Hepatocyte (in vitro differentiated cells): ENCODE measurements around the gene GOLGA3. TPM values are rescaled to one million over a fixed set of nuclear protein-coding genes. Genes with fewer than 3 reads are reported as not detected.

Experiments used
- DNase-seq: peaks from one replicate; pipeline ENCODE4 v3.0.0-alpha.2; 2016; ENCODE audit warnings: low spot score
- H2AFZ ChIP-seq: fragments of 200-600 bp; sonication (generic); 2 replicates; pipeline ENCODE4 v1.6.0; 2016; ENCODE audit warnings: antibody characterized with exemption, mild to moderate bottlenecking
- H3K27ac ChIP-seq: fragments of 200-600 bp; sonication (generic); 2 replicates; pipeline ENCODE4 v1.5.1; 2016; ENCODE audit warnings: mild to moderate bottlenecking
- H3K27me3 ChIP-seq: fragments of 200-600 bp; sonication (generic); 2 replicates; pipeline ENCODE4 v1.6.1; 2016
- H3K36me3 ChIP-seq: fragments of 200-600 bp; sonication (generic); replicated peaks from 2 replicates; pipeline ENCODE4 v1.5.1; 2016; ENCODE audit warnings: low read depth; ENCODE audit not compliant: insufficient read depth
- H3K4me1 ChIP-seq: fragments of 200-600 bp; sonication (generic); 2 replicates; pipeline ENCODE4 v1.5.1; 2016; ENCODE audit warnings: mild to moderate bottlenecking, moderate library complexity; ENCODE audit not compliant: insufficient read depth
- H3K4me2 ChIP-seq: fragments of 200-600 bp; sonication (generic); 2 replicates; pipeline ENCODE4 v1.6.0; 2016
- H3K4me3 ChIP-seq: fragments of 200-600 bp; sonication (generic); 2 replicates; pipeline ENCODE4 v1.5.1; 2016; ENCODE audit warnings: mild to moderate bottlenecking
- H3K79me2 ChIP-seq: fragments of 200-600 bp; sonication (generic); 2 replicates; pipeline ENCODE4 v1.6.0; 2017; ENCODE audit warnings: mild to moderate bottlenecking
- H3K9me2 ChIP-seq: fragments of 200-600 bp; sonication (generic); replicated peaks from 2 replicates; pipeline ENCODE4 v1.6.0; 2017; ENCODE audit warnings: mild to moderate bottlenecking; ENCODE audit not compliant: insufficient read depth
- H3K9me3 ChIP-seq: fragments of 200-600 bp; sonication (generic); 2 replicates; pipeline ENCODE4 v1.5.1; 2016; ENCODE audit warnings: low read depth, mild to moderate bottlenecking
- H4K20me1 ChIP-seq: fragments of 200-600 bp; sonication (generic); 2 replicates; pipeline ENCODE4 v1.6.0; 2016; ENCODE audit warnings: mild to moderate bottlenecking; ENCODE audit not compliant: insufficient read depth, poor library complexity, severe bottlenecking
- CTCF ChIP-seq: fragments of 200-600 bp; sonication (generic); IDR thresholded peaks from 2 replicates; pipeline ENCODE4 v1.5.1; 2016; ENCODE audit warnings: antibody characterized with exemption, mild to moderate bottlenecking; ENCODE audit not compliant: poor library complexity
- EZH2 ChIP-seq: fragments of 200-600 bp; sonication (generic); IDR thresholded peaks from 2 replicates; pipeline ENCODE4 v1.6.1; 2016; ENCODE audit warnings: antibody characterized with exemption, mild to moderate bottlenecking, borderline replicate concordance
- EZH2phosphoT487 ChIP-seq: fragments of 200-600 bp; sonication (generic); IDR thresholded peaks from one replicate; pipeline ENCODE4 v1.6.1; 2018; ENCODE audit warnings: antibody characterized with exemption, mild to moderate bottlenecking, low read depth, moderate library complexity; ENCODE audit not compliant: unreplicated experiment, severe bottlenecking
- WGBS: methylation state at CpG from one replicate; pipeline ENCODE4 v1.1.6; 2016; ENCODE audit warnings: low lambda C conversion rate; ENCODE audit errors: missing lambda C conversion rate; 5-methylcytosine and 5-hydroxymethylcytosine counted together
- polyA plus RNA-seq: library from polyadenylated mRNA; unstranded; fragments of >200 nt; fragmentation: Nextera tagmentation; extraction: Ambion mirVana; gene quantifications from 2 replicates; pipeline ENCODE4 v1.2.1, GENCODE V29; 2016
- total RNA-seq: library from RNA; depleted of rRNA; stranded (reverse); fragments of >200 nt; gene quantifications from 2 replicates; pipeline ENCODE4 v1.2.3, GENCODE V29; 2014

GOLGA3 gene
- total and polyA plus RNA-seq, 2 experiments from 2014 or later, result 26.2 to 67.6 TPM

- H3K4me2 ChIP-seq, result no peak overlapping the region
- no peaks in the 10 kb centered on the region for H4K20me1 ChIP-seq
- H2AFZ ChIP-seq, result no peak overlapping the region
- TF ChIP-seq EZH2phosphoT487 (no peak), CTCF (no peak), EZH2 (no peak)
- 93% methylated on average over 25 of the region's 42 CpGs for WGBS
- H3K36me3 ChIP-seq, result no peaks in the 10 kb centered on the region
- no peak overlapping the region for H3K27ac ChIP-seq
- H3K27me3 ChIP-seq, result no peaks in the 10 kb centered on the region
- no peaks in the 10 kb centered on the region for H3K9me2 ChIP-seq
- no peak overlapping the region for H3K4me3 ChIP-seq
- no peak for DNase-seq
- no peaks in the 10 kb centered on the region for H3K9me3 ChIP-seq
- no peaks in the 10 kb centered on the region for H3K79me2 ChIP-seq
- no peaks in the 10 kb centered on the region for H3K4me1 ChIP-seq
Measured at GRCh38 chr12:132835076-132836025, 6.7 kb upstream of the GOLGA3 start.

GRCh38 chr12:132834181-132834711, 5.6 kb upstream of the GOLGA3 start:
- no peaks in the 10 kb centered on the region for H3K9me3 ChIP-seq
- no peak overlapping the region for H2AFZ ChIP-seq
- H3K9me2 ChIP-seq, result no peaks in the 10 kb centered on the region
- no peaks in the 10 kb centered on the region for H3K4me1 ChIP-seq
- H3K27ac ChIP-seq, result no peak overlapping the region
- no peaks in the 10 kb centered on the region for H3K36me3 ChIP-seq
- H3K4me3 ChIP-seq, result no peak overlapping the region
- no peaks in the 10 kb centered on the region for H3K27me3 ChIP-seq
- no peak for TF ChIP-seq EZH2phosphoT487
- no peak for TF ChIP-seq EZH2
- TF ChIP-seq CTCF, result no peak
- whole genome bisulfite sequencing, result 89% methylated on average over 5 of the region's 5 CpGs
- no peak overlapping the region for H3K4me2 ChIP-seq
- DNase-seq, result no peak
- H4K20me1 ChIP-seq, result no peaks in the 10 kb centered on the region
- no peaks in the 10 kb centered on the region for H3K79me2 ChIP-seq

- whole genome bisulfite sequencing, result 95% methylated on average over 8 of the region's 8 CpGs
- Histone ChIP-seq H4K20me1 (no peaks in the 10 kb centered on the region), H2AFZ (no peak overlapping the region), H3K9me3 (no peaks in the 10 kb centered on the region), H3K4me3 (no peak overlapping the region), H3K79me2 (peaks cover under 1% of the 10 kb centered on the region), H3K36me3 (no peaks in the 10 kb centered on the region), H3K4me2 (no peak overlapping the region), H3K27ac (no peak overlapping the region), H3K27me3 (no peaks in the 10 kb centered on the region), H3K9me2 (no peaks in the 10 kb centered on the region), H3K4me1 (no peaks in the 10 kb centered on the region)
- TF ChIP-seq EZH2, result no peak
- no peak for TF ChIP-seq CTCF
- no peak for TF ChIP-seq EZH2phosphoT487
- no peak for DNase-seq
Measured at GRCh38 chr12:132833341-132833740, 4.7 kb upstream of the GOLGA3 start.
